Dendritic cell treated with granulocyte-macrophage colony-stimulating factor and Interleukin-4, amounts not matched to agents 40 ng/mL and 50 ng/mL, for 4 days (primary cell): Measurements from ENCODE around the gene B3GALT6.
"Not testable (repeated sequence)": the region's sequence is repeated elsewhere in the genome, so short reads cannot be mapped to it uniquely, and the experiment has no call there.

Experiments
- H3K27ac Mint-ChIP-seq: one replicate; pipeline ENCODE4 v1.8.0; 2022; ENCODE audit warnings: mild to moderate bottlenecking, mixed read lengths
- H3K27me3 Mint-ChIP-seq: one replicate; pipeline ENCODE4 v1.8.0; 2022; ENCODE audit warnings: mild to moderate bottlenecking, mixed read lengths
- H3K36me3 Mint-ChIP-seq: one replicate; pipeline ENCODE4 v1.8.0; 2022; ENCODE audit warnings: low read depth, mixed read lengths
- H3K4me1 Mint-ChIP-seq: one replicate; pipeline ENCODE4 v1.8.0; 2022; ENCODE audit warnings: low read depth, mixed read lengths
- H3K4me3 Mint-ChIP-seq: one replicate; pipeline ENCODE4 v1.8.0; 2022; ENCODE audit warnings: mild to moderate bottlenecking, moderate library complexity, mixed read lengths
- H3K9me3 Mint-ChIP-seq: one replicate; pipeline ENCODE4 v1.8.0; 2022; ENCODE audit warnings: mixed read lengths
- intact Hi-C: fragments of 100-400 bp; cut with micrococcal nuclease; formaldehyde crosslinking; loops from one replicate; pipeline ENCODE4 v1.15.0; 2022

Gene B3GALT6

DNA sequence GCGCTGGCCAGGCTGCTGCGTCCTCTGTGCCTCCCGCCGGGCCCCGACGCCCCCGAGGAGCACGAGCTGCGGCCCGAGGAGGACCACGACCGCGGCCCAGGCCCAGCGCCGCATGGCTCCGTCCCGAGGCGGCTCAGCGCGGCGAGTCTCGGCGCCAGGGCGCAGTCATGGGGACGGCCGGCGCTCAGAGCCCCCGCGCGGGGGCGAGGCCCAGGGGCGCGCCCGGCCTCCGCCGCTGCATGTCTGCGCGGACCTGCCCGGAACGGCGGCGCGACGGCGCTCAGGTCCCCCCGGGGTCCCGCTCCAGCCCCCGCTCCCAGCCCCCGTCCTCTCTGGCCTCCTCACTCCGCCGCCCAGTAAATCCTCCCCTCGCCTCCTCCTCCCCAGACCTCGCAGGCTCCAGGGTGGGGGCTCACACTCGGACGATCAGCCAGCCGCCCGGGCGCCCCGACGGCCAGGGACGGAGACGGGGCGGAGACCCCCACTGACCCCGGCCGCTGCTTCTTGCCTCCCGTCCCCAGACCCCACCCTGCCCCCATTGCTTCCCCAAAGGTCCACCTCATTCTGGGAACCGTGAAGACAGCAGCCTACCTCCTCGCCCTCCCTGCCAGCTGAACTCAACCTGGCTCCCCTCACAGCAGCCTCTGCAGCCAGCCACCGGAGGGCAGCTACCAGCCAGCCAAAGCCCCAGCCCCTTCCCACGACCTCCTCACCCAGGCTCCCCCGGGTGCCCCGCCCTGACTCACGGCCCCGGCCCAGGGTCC lies 14.7 kb downstream of the B3GALT6 start, which contains the start of gene C1QTNF12:
C1QTNF12 (minus strand) TSS at position 146 of the 764 bp plus-strand sequence; CDS start at position 114, 32 bp downstream.
- Mint-ChIP-seq H3K9me3 (no peaks in the 10 kb centered on the region), H3K36me3 (peaks cover 1% of the 10 kb centered on the region), H3K27me3 (peaks cover 33% of the 10 kb centered on the region), H3K4me1 (peaks cover 7% of the 10 kb centered on the region), H3K27ac (no peak within 1 kb of the TSS), H3K4me3 (no peak within 1 kb of the TSS)
- intact Hi-C loops, result no loop called here

- peaks cover 31% of the 10 kb centered on the region for H3K27me3 Mint-ChIP-seq
- no peak overlapping the region for H3K27ac Mint-ChIP-seq
- H3K4me1 Mint-ChIP-seq, result peaks cover 7% of the 10 kb centered on the region
- no peak overlapping the region for H3K4me3 Mint-ChIP-seq
- intact Hi-C loops, result no loop called here
- peaks cover 8% of the 10 kb centered on the region for H3K36me3 Mint-ChIP-seq
- no peaks in the 10 kb centered on the region for H3K9me3 Mint-ChIP-seq
These were observed 15.4 kb downstream of the B3GALT6 start for GRCh38 chr1:1247341-1247913.

GRCh38 chr1:1248009-1248913 lies 16.2 kb downstream of the B3GALT6 start:
- H3K4me3 Mint-ChIP-seq, intact Hi-C loops: not testable (repeated sequence)

GRCh38 chr1:1250786-1251284 lies 18.8 kb downstream of the B3GALT6 start:
- no peak overlapping the region for H3K4me3 Mint-ChIP-seq
- peaks cover 25% of the 10 kb centered on the region for H3K27me3 Mint-ChIP-seq
- peaks cover 42% of the 10 kb centered on the region for H3K36me3 Mint-ChIP-seq
- intact Hi-C loops, result loop anchor here (1.0 kb wide), 1 partner anchor 129 kb away; no protein-coding TSS in a partner anchor
- no peaks in the 10 kb centered on the region for H3K9me3 Mint-ChIP-seq
- H3K4me1 Mint-ChIP-seq, result peaks cover 7% of the 10 kb centered on the region
- no peak overlapping the region for H3K27ac Mint-ChIP-seq

More at GRCh38 chr1:1248009-1248913, 16.2 kb downstream of the B3GALT6 start:
- Mint-ChIP-seq H3K36me3 (peaks cover 16% of the 10 kb centered on the region), H3K27me3 (peaks cover 31% of the 10 kb centered on the region)
- H3K9me3 Mint-ChIP-seq, H3K4me1 Mint-ChIP-seq, H3K27ac Mint-ChIP-seq: not testable (repeated sequence)

DNA sequence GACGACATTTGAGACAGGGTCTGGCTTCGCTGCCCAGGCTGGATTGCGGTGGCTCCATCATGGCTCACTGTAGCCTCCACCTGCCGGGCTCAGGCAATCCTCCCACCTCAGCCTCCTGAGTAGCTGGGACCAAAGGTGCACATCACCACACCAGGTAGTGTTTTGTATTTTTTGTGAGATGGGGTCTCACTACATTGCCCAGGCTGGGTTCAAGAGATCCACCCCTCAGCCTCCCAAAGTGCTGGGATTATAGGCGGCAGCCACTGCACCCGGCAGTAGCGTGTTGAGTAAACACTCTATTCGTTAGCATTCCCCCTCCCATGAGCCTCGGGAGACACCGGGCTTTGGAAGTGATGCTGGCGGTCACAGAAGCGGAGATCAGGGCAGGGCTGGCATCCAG lies 21.3 kb downstream of the B3GALT6 start:
- Mint-ChIP-seq H3K36me3 (peaks cover 67% of the 10 kb centered on the region), H3K27ac (no peak overlapping the region)
- intact Hi-C loops, result no loop called here

DNA sequence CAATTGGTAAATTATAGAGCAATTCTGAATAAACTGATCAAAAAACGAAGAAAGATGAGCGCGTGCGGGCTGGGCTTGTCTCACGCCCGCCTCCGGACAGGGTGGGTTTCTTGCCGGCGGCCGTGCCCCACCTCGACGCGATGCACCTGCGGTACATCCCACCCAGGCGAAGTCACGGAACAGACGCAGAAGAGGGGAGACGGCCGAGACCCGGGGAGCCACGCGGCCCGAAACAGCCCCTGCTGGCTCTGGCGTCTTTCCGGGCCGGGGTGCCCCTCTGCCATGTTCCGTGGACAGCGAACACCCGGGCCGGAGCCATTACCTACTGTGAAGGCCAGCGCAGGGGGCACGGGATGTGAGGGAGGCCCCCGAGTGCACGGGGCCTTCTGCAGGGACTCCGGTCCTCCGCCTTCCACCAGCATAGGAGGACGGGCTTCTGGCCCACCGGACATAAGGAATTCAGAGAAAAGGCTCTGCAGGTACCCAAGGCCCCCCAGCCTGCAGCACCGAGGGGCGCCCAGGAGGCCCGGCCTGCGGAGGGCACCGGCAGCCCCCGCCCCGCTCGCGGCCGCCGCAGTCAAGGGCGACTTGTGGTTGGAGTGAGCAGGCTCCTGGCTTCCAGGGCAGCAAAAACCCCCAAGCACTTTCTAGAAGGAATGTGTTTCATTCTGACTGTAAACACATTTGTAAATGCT lies 22.1 kb downstream of the B3GALT6 start:
- peaks cover 75% of the 10 kb centered on the region for H3K36me3 Mint-ChIP-seq
- H3K27me3 Mint-ChIP-seq, result no peaks in the 10 kb centered on the region
- intact Hi-C loops, result no loop called here
- H3K27ac Mint-ChIP-seq, result no peak overlapping the region
- H3K4me3 Mint-ChIP-seq, result no peak overlapping the region
- H3K9me3 Mint-ChIP-seq, result no peaks in the 10 kb centered on the region
- H3K4me1 Mint-ChIP-seq, result peaks cover 13% of the 10 kb centered on the region

More for the DNA sequence above, 21.3 kb downstream of the B3GALT6 start:
- Mint-ChIP-seq H3K9me3 (no peaks in the 10 kb centered on the region), H3K4me3 (no peak overlapping the region), H3K27me3 (peaks cover 4% of the 10 kb centered on the region), H3K4me1 (peaks cover 7% of the 10 kb centered on the region)

DNA sequence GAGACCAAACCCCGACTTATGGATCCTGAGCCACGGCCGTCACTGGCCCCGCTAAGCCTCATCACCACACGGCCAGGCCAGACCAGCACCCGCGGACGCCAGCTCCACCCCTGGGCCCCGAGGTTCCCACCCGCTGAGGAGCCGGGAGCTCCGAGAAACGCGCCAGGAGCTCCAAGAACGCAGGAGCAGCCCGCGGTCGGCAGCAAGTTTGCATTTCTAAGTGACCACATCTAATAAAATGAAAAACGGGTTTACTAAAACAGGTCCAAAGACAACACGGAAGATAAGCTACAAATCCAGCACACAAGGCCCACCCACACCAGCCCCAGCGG lies 22.6 kb downstream of the B3GALT6 start:
- Mint-ChIP-seq H3K4me3 (no peak overlapping the region), H3K4me1 (peaks cover 17% of the 10 kb centered on the region), H3K36me3 (peaks cover 80% of the 10 kb centered on the region), H3K27ac (no peak overlapping the region), H3K9me3 (no peaks in the 10 kb centered on the region), H3K27me3 (no peaks in the 10 kb centered on the region)
- intact Hi-C loops, result no loop called here

GRCh38 chr1:1255078-1255477 lies 23.0 kb downstream of the B3GALT6 start:
- intact Hi-C loops, result no loop called here
- H3K27me3 Mint-ChIP-seq, result no peaks in the 10 kb centered on the region
- H3K4me3 Mint-ChIP-seq, result no peak overlapping the region
- no peaks in the 10 kb centered on the region for H3K9me3 Mint-ChIP-seq
- H3K36me3 Mint-ChIP-seq, result peaks cover 85% of the 10 kb centered on the region
- H3K27ac Mint-ChIP-seq, result no peak overlapping the region
- peaks cover 21% of the 10 kb centered on the region for H3K4me1 Mint-ChIP-seq

GRCh38 chr1:1255611-1256010 lies 23.6 kb downstream of the B3GALT6 start:
- no peak overlapping the region for H3K4me3 Mint-ChIP-seq
- intact Hi-C loops, result no loop called here
- no peaks in the 10 kb centered on the region for H3K9me3 Mint-ChIP-seq
- peaks cover 87% of the 10 kb centered on the region for H3K36me3 Mint-ChIP-seq
- H3K27me3 Mint-ChIP-seq, result no peaks in the 10 kb centered on the region
- H3K27ac Mint-ChIP-seq, result no peak overlapping the region
- peaks cover 26% of the 10 kb centered on the region for H3K4me1 Mint-ChIP-seq

- intact Hi-C loops, result no loop called here
- Mint-ChIP-seq H3K36me3 (peaks cover 97% of the 10 kb centered on the region), H3K4me3 (no peak overlapping the region), H3K9me3 (no peaks in the 10 kb centered on the region), H3K4me1 (peaks cover 29% of the 10 kb centered on the region), H3K27me3 (no peaks in the 10 kb centered on the region), H3K27ac (no peak overlapping the region)
These were observed 25.2 kb downstream of the B3GALT6 start for GRCh38 chr1:1256956-1257871.

DNA sequence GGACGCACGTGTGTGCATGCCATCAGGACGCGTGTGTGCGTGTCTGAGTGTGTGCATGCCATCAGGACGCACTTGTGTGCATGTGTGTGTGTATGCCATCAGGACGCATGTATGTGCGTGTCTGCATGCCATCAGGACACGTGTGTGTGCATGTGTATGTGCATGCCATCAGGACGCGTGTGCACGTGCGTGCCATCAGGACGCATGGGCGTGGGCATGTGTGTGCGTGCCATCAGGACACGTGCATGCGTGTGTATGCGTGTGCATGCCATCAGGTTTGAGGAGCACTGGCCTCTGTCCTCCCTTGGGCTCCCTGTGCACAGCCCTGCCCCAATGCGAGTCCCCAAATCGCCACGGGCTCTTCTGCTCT lies 27.1 kb downstream of the B3GALT6 start:
- intact Hi-C loops, result no loop called here
- peaks cover 37% of the 10 kb centered on the region for H3K4me1 Mint-ChIP-seq
- no peaks in the 10 kb centered on the region for H3K27me3 Mint-ChIP-seq
- H3K9me3 Mint-ChIP-seq, result no peaks in the 10 kb centered on the region
- peaks cover 97% of the 10 kb centered on the region for H3K36me3 Mint-ChIP-seq
- H3K4me3 Mint-ChIP-seq, result no peak overlapping the region
- no peak overlapping the region for H3K27ac Mint-ChIP-seq

DNA sequence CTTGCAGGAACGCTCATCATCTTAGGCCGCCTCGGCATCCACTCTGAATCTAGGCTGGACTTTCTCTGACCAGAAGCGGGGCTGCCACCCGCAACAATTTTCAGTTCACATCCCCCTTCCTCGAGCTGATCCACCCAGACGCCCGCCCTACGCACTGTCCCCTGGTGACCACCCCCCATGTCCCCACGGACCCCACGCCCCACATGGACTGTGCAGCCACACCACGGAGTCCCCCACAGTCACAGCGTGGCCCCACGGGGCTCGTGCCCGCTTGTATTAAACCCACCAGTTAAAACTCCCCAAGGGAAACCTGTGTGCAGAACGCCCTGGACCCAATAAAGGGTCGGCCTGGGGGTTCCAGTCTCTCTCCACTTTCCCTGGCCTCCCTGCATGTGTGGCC lies 27.5 kb downstream of the B3GALT6 start:
- Mint-ChIP-seq H3K27ac (peak overlapping the region; percentile 38), H3K27me3 (no peaks in the 10 kb centered on the region), H3K4me1 (peaks cover 37% of the 10 kb centered on the region), H3K36me3 (peaks cover 97% of the 10 kb centered on the region), H3K4me3 (peak overlapping the region; percentile 10), H3K9me3 (no peaks in the 10 kb centered on the region)
- intact Hi-C loops, result no loop called here
